ENCODE results near the gene MINDY1. TPM values are rescaled to one million over a fixed set of nuclear protein-coding genes. Genes with fewer than 3 reads are reported as not detected.

MINDY1 gene
- total and polyA plus RNA-seq, 9 of the 15 experiments (the other 6 are each of a cell fraction or from before 2014, with no cell fraction given), result 0.49 to 11.0 (median 6.0) TPM

DNA sequence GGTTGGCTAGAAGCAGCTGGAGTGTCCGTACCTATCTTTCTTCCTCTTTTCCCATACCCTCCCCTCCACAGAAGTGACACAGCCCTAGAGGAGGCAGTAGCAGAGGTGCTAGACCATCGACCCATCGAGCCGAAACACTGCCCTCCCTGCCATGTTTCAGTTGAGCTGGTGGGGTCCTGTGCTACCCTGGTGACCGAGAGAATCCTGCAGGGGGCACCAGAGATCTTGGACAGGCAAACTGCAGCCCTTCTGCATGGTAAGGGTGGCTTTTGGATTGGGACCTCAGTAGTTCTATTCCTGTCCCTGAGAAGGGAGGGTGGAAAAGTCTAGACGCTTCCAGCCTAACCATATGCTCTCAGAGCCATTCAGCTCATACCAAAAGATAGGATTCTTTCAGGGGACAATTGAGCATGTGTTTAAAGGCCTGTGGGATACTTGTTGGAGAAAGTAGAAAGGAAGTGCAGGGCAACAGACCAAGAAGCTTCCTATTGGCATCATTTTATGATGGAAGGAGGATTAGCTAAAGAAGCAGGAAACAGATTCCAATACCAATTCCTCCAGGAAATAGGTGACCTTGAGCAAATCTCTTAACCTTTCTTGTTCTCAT lies 17.9 kb upstream of the MINDY1 start (continued):
- TF ChIP-seq JUND (IDR thresholded peaks at IDR 0.05; ENCODE audit: borderline replicate concordance, low read depth, low read length) (peak; percentile 19; the same call in 1 of the 2 replicates), JUND (tag; IDR thresholded peaks at IDR 0.05; ENCODE audit: borderline replicate concordance, low read depth, low read length) (no peak), TBL1XR1 (IDR thresholded peaks at IDR 0.05; ENCODE audit: low read length in 2 of 2) (0 out of 4 replicates have a peak, but pooled peaks of 1 of the 2 experiments have one; percentile 33), BHLHE40 (IDR thresholded peaks at IDR 0.05; ENCODE audit: low read length) (0 out of 2 replicates have a peak, but pooled peaks have one; percentile 41), ZBTB7A (IDR thresholded peaks at IDR 0.05; ENCODE audit: borderline replicate concordance, control insufficient read depth, low read depth, low read length) (peak; percentile 34; the same call in 1 of the 2 replicates), RFX1 (IDR thresholded peaks at IDR 0.05) (peak; percentile 19; the same call in 1 of the 2 replicates), PCBP1 (IDR thresholded peaks at IDR 0.05; ENCODE audit: low read depth, low read length, poor library complexity, severe bottlenecking) (no peak), FIP1L1 (IDR thresholded peaks at IDR 0.05; ENCODE audit: low read depth, low read length, poor library complexity, severe bottlenecking) (no peak), FOXP1 (CRISPR knock-in tag; IDR thresholded peaks at IDR 0.05) (no peak), NUFIP1 (IDR thresholded peaks at IDR 0.05; ENCODE audit: partially characterized antibody) (no peak), SMAD4 (CRISPR knock-in tag; conservative IDR thresholded peaks at IDR 0.05) (0 out of 2 replicates have a peak, but pooled peaks have one; percentile 18), SRF (CRISPR knock-in tag; IDR thresholded peaks at IDR 0.05) (peak in 1 of 2 experiments; percentile 86; a peak in 1 of 4 replicates)
- TF ChIP-seq, protein P1, sequence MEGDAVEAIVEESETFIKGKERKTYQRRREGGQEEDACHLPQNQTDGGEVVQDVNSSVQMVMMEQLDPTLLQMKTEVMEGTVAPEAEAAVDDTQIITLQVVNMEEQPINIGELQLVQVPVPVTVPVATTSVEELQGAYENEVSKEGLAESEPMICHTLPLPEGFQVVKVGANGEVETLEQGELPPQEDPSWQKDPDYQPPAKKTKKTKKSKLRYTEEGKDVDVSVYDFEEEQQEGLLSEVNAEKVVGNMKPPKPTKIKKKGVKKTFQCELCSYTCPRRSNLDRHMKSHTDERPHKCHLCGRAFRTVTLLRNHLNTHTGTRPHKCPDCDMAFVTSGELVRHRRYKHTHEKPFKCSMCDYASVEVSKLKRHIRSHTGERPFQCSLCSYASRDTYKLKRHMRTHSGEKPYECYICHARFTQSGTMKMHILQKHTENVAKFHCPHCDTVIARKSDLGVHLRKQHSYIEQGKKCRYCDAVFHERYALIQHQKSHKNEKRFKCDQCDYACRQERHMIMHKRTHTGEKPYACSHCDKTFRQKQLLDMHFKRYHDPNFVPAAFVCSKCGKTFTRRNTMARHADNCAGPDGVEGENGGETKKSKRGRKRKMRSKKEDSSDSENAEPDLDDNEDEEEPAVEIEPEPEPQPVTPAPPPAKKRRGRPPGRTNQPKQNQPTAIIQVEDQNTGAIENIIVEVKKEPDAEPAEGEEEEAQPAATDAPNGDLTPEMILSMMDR (IDR thresholded peaks at IDR 0.05 in 2 of 3, conservative IDR thresholded peaks at IDR 0.05 in 1 of 3; ENCODE audit: insufficient read depth in 2 of 3, low read depth in 1 of 3, low read length in 3 of 3), result peak; percentile 90 to 92 (median 92)
- TF ChIP-seq, protein P2, sequence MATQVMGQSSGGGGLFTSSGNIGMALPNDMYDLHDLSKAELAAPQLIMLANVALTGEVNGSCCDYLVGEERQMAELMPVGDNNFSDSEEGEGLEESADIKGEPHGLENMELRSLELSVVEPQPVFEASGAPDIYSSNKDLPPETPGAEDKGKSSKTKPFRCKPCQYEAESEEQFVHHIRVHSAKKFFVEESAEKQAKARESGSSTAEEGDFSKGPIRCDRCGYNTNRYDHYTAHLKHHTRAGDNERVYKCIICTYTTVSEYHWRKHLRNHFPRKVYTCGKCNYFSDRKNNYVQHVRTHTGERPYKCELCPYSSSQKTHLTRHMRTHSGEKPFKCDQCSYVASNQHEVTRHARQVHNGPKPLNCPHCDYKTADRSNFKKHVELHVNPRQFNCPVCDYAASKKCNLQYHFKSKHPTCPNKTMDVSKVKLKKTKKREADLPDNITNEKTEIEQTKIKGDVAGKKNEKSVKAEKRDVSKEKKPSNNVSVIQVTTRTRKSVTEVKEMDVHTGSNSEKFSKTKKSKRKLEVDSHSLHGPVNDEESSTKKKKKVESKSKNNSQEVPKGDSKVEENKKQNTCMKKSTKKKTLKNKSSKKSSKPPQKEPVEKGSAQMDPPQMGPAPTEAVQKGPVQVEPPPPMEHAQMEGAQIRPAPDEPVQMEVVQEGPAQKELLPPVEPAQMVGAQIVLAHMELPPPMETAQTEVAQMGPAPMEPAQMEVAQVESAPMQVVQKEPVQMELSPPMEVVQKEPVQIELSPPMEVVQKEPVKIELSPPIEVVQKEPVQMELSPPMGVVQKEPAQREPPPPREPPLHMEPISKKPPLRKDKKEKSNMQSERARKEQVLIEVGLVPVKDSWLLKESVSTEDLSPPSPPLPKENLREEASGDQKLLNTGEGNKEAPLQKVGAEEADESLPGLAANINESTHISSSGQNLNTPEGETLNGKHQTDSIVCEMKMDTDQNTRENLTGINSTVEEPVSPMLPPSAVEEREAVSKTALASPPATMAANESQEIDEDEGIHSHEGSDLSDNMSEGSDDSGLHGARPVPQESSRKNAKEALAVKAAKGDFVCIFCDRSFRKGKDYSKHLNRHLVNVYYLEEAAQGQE (IDR thresholded peaks at IDR 0.05; ENCODE audit: borderline replicate concordance), result peak; percentile 81
- TF ChIP-seq, protein P2 (CRISPR knock-in tag; IDR thresholded peaks at IDR 0.05; ENCODE audit: low read depth), result no peak
- TF ChIP-seq, protein P3, sequence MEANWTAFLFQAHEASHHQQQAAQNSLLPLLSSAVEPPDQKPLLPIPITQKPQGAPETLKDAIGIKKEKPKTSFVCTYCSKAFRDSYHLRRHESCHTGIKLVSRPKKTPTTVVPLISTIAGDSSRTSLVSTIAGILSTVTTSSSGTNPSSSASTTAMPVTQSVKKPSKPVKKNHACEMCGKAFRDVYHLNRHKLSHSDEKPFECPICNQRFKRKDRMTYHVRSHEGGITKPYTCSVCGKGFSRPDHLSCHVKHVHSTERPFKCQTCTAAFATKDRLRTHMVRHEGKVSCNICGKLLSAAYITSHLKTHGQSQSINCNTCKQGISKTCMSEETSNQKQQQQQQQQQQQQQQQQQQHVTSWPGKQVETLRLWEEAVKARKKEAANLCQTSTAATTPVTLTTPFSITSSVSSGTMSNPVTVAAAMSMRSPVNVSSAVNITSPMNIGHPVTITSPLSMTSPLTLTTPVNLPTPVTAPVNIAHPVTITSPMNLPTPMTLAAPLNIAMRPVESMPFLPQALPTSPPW (CRISPR knock-in tag; IDR thresholded peaks at IDR 0.05), result peak; percentile 25; the same call in 1 of the 2 replicates

Data from K562 (cell line).